Large intestine (tissue), 3 donors: ENCODE data around the gene OR51E1. TPM values are rescaled to one million over a fixed set of nuclear protein-coding genes. Genes with fewer than 3 reads are reported as not detected.

Source experiments
- DNase-seq, 2 donors: peaks; one replicate each; pipeline versions ENCODE4 v3.0.0 to v3.0.0-alpha.2; 2013
- H3K27ac ChIP-seq: one replicate; pipeline ENCODE4 v1.5.1; 2013; ENCODE audit warnings: low read length
- H3K27me3 ChIP-seq: 2 replicates; pipeline ENCODE4 v1.6.1; 2013; ENCODE audit warnings: low read length; ENCODE audit not compliant: control insufficient read depth, insufficient read depth
- H3K36me3 ChIP-seq: 2 replicates; pipeline ENCODE4 v1.6.1; 2013; ENCODE audit warnings: low read length; ENCODE audit not compliant: control insufficient read depth, insufficient read depth
- H3K4me1 ChIP-seq: one replicate; pipeline ENCODE4 v1.6.1; 2013; ENCODE audit warnings: low read length; ENCODE audit not compliant: control insufficient read depth, insufficient read depth
- H3K4me3 ChIP-seq: one replicate; pipeline ENCODE4 v1.5.1; 2013; ENCODE audit warnings: low read length
- H3K9me3 ChIP-seq: one replicate; pipeline ENCODE4 v1.6.1; 2013; ENCODE audit warnings: mild to moderate bottlenecking, low read depth, low read length, moderate library complexity; ENCODE audit not compliant: control insufficient read depth
- WGBS: methylation state at CpG from one replicate; pipeline ENCODE4 v1.1.5; 2013; ENCODE audit warnings: low lambda C conversion rate; ENCODE audit not compliant: insufficient coverage; 5-methylcytosine and 5-hydroxymethylcytosine counted together
- polyA plus RNA-seq: library from polyadenylated mRNA; unstranded; fragments of 120-200 nt; gene quantifications from one replicate; pipeline ENCODE4 v1.2.1, GENCODE V29; 2013

OR51E1 gene
- polyA plus RNA-seq, 1 donor = 3.0 TPM

GRCh38 chr11:4704790-4705334 is 61.1 kb downstream of the OR51E1 start:
- DNase-seq = no peak
- H3K27ac ChIP-seq = no peak overlapping the region
- 85% methylated on average over 5 of the region's 8 CpGs for WGBS
- no peak overlapping the region for H3K4me3 ChIP-seq
- H3K9me3 ChIP-seq = no peaks in the 10 kb centered on the region
- no peaks in the 10 kb centered on the region for H3K27me3 ChIP-seq
- no peaks in the 10 kb centered on the region for H3K36me3 ChIP-seq
- H3K4me1 ChIP-seq = no peaks in the 10 kb centered on the region

Other genes starting within 250 kb of the OR51E1 start
- gene OR52K2, start 194.7 kb upstream of the OR51E1 start, polyA plus RNA-seq = 0.04 TPM
- 0.25 TPM for gene OR52K1, start 161.3 kb upstream of the OR51E1 start, polyA plus RNA-seq
- not detected for gene OR52M1, start 98.8 kb upstream of the OR51E1 start, polyA plus RNA-seq
- gene OR52I2, start 62.2 kb upstream of the OR51E1 start, polyA plus RNA-seq = 0.03 TPM
- gene OR52I1, start 49.9 kb upstream of the OR51E1 start, polyA plus RNA-seq = 0.03 TPM
- 19.8 TPM for gene TRIM68, start 35.8 kb upstream of the OR51E1 start, polyA plus RNA-seq
- gene OR51D1, start 6.5 kb upstream of the OR51E1 start, polyA plus RNA-seq = 0.01 TPM
- gene OR51E2, start 53.9 kb downstream of the OR51E1 start, polyA plus RNA-seq = 0.34 TPM
- not detected for gene MMP26, start 60.8 kb downstream of the OR51E1 start, polyA plus RNA-seq
- not detected for gene OR51F1, start 126.0 kb downstream of the OR51E1 start, polyA plus RNA-seq
- gene OR52R1, start 160.4 kb downstream of the OR51E1 start, polyA plus RNA-seq = not detected
- not detected for gene OR51F2, start 177.3 kb downstream of the OR51E1 start, polyA plus RNA-seq
- gene OR51S1, start 205.2 kb downstream of the OR51E1 start, polyA plus RNA-seq = not detected
- gene OR51T1, start 237.9 kb downstream of the OR51E1 start, polyA plus RNA-seq = not detected